NOMO-1 treated with DMSO at 0.1 percent for 48 hours (cell line): Measurements from ENCODE around the gene ANKRD23.
A peak's percentile ranks its signal among the peaks of the same experiment; 100 is the strongest.

Experiments
- DNase-seq: peaks from one replicate; lab custom pipeline; 2025; ENCODE audit not compliant: unreplicated experiment; lab: John Stamatoyannopoulos, UW

ANKRD23 gene

GRCh38 chr2:96839875-96840850 is 3.7 kb downstream of the ANKRD23 start:
- DNase-seq: no peak

DNA sequence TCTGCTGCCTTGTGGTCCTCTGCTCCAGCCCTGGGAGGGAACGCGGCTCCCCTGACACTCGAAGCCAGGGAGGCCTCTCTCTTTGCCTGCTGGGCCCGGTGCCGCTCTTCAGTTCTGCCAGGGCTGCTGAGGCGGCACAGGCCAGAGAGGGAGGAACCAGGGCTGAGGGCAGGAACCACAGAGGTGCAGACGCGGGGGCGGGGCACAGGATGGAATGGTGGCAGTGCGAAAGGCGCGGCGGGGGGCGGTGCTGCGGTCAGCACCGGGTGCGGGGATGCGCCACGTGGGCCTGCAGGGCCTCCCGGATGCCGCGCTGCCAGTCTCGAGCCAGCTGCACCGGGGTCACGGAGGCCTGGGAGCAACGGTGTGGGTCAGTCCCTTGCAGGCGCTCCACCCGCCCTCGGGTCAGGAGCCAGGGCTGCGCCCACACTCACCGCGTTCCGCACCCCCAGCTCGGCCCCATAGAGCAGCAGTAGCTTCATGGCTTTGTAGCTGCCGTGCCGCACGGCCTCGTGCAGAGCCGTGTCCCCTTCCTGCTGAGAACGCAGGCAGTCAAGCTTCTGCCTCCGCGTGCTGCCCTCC is 4.4 kb downstream of the ANKRD23 start:
- DNase-seq: peak; percentile 74

- DNase-seq: no peak
These were observed 5.2 kb downstream of the ANKRD23 start for GRCh38 chr2:96838345-96839292.

GRCh38 chr2:96837575-96837974 is 6.2 kb downstream of the ANKRD23 start:
- DNase-seq: no peak

- no peak for DNase-seq
These were observed 8.0 kb downstream of the ANKRD23 start for GRCh38 chr2:96835830-96836229.

DNA sequence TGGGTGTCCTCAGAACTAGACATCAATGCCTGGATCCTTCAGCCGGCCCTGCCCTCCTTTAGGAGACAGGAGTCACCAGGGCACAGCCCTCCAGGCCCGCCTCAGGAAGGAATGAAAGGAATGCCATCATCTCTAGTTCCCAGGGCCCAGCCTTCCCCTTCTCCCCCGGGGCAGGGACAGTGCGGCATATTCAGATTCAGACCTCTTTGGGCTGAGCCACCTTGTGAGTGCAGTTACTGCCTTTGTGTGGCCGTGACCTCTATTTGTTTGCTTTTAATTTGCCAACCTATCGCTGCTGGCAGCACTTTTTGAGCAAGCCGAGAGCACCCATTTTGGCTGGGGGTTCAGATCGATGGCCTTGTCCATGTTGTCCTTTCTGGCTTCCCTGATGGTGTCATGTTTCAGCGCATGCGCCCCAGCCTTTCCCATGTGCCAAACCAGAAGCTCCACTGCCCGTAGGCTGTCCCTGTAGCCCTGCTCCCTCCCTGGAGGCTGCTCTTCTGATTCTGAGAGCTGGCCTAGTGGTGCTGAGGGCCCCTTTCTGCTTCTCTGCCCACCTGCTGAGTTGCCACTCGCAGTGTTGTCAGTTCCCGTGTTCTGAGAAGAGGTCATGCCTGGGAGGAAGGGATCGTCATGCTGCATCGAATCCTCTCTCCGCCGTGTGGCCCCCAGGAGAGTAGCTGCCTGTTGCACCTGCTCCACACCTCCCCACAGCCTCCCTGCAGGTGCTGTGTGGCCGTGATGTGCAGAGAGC is 10.9 kb downstream of the ANKRD23 start:
- no peak for DNase-seq

GRCh38 chr2:96832408-96832753 is 11.4 kb downstream of the ANKRD23 start:
- DNase-seq: no peak

DNA sequence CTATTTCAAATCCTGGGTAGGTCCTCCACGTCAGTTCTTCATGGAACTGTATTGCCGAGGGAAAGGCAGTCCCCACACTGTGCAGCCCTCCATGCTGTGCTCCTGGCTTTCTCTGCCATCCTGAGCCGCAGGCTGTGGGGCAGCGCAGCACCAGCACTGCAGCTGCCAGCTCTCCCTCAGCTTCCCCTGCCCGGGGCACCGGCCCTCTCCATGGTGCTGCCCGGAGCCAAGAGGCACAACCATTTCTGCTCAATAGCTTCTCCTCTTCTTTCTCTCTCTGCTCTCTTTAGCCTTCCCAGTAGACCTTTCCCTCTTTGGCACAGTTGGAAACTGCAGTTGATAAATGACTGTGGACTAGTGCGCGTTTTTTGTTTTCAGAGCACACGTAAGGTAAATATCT is 12.1 kb downstream of the ANKRD23 start:
- DNase-seq: no peak

GRCh38 chr2:96830044-96830562 is 13.7 kb downstream of the ANKRD23 start:
- no peak for DNase-seq

DNA sequence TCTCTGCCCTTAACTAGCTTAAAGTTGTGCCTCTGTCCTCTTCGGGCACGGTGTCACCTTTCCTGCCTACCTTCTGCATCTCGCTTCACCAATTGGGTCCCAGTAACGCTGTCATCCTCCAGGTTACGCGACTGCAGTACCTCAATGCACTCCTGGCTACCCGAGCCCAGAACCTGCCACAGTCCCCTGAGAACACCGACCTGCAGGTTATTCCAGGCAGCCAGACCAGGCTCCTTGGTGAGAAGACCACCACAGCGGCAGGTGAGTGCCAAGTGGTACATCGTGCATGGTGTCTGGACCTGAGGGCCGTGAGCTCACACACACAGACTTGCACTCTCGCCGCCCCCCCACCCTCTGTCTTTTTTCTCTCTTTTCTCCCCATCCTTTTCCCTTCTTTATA is 14.9 kb downstream of the ANKRD23 start:
- no peak for DNase-seq

DNA sequence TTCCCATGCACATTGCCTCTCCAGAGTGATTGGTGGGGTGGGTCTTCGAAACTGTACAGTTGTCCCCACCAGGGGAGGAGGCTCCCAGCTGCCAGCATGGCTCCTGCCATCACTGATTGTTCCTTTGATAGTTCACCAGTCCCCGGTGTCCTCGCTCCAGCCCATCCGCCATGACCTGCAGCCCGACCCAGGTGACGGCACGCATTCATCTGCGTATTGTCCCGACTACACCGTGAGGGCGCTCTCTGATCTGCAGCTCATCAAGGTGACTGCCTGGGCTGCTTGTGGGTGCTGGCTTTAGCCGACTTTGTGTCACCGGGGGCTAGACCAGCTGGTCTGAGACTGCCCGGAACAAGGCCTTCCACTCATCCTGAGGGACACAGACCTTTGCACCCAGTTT is 15.4 kb downstream of the ANKRD23 start:
- DNase-seq: no peak

DNA sequence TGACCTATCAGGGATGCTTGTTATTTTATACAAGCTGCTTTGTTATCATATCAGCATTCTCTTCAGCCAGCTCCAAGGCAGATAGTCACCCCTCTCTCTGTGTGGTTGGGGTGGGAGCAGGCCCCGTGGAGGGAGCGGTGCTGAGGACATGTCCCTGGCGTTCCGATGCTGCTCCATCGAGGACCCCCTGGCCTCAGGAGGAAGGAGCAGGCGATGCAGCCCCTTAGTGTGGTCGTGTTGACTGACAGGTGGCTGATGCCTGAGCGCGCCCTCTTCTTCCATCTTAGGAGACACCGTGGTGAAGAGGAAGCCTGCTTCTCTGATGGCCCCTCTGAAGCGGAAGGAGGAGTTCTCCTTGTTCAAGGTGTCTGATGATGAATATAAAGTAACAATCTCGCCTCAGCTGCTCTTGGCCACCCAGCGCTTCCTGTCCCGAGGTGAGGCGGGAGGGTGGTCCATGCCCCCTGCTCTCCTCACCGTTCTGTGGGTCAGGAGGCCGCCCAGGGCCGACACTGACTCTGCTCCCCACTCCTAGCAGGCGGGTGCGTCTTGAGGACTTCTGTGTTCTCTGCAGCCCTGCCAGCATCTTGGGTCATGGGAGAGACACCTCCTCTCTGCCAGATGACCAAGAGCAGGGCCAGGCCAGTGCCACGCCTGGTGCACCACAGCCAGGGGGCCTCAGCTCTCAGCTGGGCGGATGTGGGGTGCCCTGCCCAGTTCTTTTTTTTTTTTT is 17.1 kb downstream of the ANKRD23 start:
- DNase-seq: no peak

- DNase-seq: no peak
These were observed 18.8 kb downstream of the ANKRD23 start for GRCh38 chr2:96825057-96825456.

GRCh38 chr2:96824079-96824870 is 19.5 kb downstream of the ANKRD23 start:
- DNase-seq: no peak

DNA sequence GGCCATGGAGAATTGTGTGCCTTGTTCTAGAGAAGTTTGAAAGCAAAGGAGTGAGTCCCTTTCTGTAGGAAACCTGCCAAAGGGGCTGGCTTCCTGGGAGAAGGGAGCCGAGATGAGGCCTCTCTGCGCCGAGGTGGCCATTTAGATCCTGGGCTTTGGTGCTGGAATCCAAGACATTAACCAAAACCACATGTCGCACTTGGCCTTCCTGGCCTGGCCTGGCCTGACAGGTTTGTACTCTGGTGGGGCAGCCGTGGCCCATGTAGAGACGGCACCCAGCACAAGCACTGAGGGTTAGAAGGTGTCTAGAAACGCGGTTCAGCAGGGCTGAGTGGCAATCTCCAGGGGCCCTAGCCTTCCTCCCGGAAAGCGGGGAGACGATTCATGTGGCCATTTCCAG is 20.6 kb downstream of the ANKRD23 start:
- no peak for DNase-seq

GRCh38 chr2:96822786-96823185 is 21.0 kb downstream of the ANKRD23 start:
- no peak for DNase-seq

DNA sequence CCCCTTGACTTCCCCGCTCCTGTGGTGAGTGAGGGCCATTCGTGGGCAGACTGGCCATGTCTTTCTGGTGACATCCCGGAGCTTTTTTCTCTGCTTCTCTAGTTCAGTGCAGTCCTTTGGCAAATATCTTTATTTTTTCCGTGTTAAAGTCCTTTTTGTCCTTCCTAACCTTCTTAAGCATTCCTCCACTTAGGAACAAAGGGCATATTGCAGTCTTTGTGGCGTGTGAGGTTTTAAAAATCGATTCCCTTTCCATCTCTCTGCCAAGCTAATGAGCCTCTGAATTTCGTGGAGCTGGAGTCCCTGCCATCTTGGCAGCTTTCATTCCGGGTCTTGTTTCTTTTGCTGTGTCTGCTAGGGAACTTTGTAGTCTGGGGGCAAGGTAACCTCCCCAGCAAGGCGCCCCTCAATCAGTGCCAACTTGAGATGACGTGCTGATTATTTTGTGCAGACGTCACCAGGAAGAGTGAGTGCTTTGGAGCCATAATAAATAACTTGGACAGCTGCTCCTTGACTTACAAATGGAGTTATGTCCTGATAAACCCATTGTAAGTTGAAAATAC is 22.6 kb downstream of the ANKRD23 start:
- no peak for DNase-seq

DNA sequence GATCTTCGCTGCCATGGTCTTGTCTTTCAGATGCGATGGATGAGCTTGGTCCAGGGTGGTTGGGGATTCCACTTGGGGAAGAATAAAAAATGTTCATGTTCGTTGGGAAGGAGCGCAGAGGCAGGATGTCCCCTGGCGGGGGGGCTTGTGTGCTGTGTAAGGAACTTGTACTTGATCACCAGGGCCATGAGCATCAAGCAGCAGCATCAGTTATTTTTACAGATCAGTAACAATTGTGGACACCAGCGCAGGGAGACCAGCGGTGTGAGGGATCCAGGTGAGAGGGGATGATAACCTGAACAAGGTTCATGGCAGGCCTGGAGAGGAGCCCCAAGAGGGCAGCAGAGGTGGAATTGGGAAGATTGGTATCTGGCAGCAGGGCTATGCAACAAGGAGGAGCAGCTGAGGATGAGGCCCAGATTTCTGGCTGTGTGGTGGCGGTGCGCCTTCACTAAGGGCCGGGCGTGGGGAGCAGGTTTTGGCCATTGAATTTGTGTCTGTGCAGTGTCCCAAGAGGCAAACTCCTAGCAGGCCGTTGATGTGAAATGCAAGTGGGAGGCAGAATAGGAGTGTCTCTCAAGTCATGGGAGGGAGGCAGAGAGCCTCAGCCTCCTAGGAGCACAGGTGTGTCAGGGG is 23.8 kb downstream of the ANKRD23 start:
- no peak for DNase-seq
